CD4-positive, CD25-positive, alpha-beta regulatory T cell (primary cell): Measurements from ENCODE around the gene KCNQ5. TPM values are rescaled to one million over a fixed set of nuclear protein-coding genes. Genes with fewer than 3 reads are reported as not detected.

Experiments
- ATAC-seq, 2 donors: fragments of 150-1000 bp; cut with Tn5 transposase; one replicate each; pipeline ENCODE4 v1.10.0; 2021; ENCODE audit warnings: low read depth in 2 of 2, moderate number of reproducible peaks in 2 of 2, moderate library complexity in 1 of 2
- DNase-seq, 3 donors: peaks; one replicate each; pipeline versions ENCODE4 v3.0.0 to v3.0.0-alpha.2; 2012 to 2022; ENCODE audit warnings: mixed read lengths in 1 of 3
- H3K27ac ChIP-seq: one replicate; pipeline ENCODE4 v1.7.0; 2013; ENCODE audit warnings: mild to moderate bottlenecking, low read length; ENCODE audit not compliant: insufficient read depth, poor library complexity, severe bottlenecking
- H3K27me3 ChIP-seq: one replicate; pipeline ENCODE4 v1.7.0; 2013; ENCODE audit warnings: low read length; ENCODE audit not compliant: control insufficient read depth, insufficient read depth
- H3K36me3 ChIP-seq: one replicate; pipeline ENCODE4 v1.7.0; 2013; ENCODE audit warnings: mild to moderate bottlenecking, low read length, moderate library complexity; ENCODE audit not compliant: control insufficient read depth, insufficient read depth
- H3K4me1 ChIP-seq: 2 replicates; pipeline ENCODE4 v1.7.0; 2013; ENCODE audit warnings: mild to moderate bottlenecking, low read length; ENCODE audit not compliant: insufficient read depth, control insufficient read depth, poor library complexity, severe bottlenecking
- H3K4me3 ChIP-seq: one replicate; pipeline ENCODE4 v1.7.0; 2013; ENCODE audit warnings: low read depth, mild to moderate bottlenecking, low read length, moderate library complexity
- H3K9me3 ChIP-seq, 2 experiments: 1 replicate in 1 of 2; 2 replicates in 1 of 2; pipeline ENCODE4 v1.7.0; 2013; ENCODE audit warnings: low read length in 2 of 2, mild to moderate bottlenecking in 1 of 2, moderate library complexity in 1 of 2; ENCODE audit not compliant: control insufficient read depth in 2 of 2
- H3K27ac Mint-ChIP-seq, 3 donors: one replicate each; pipeline ENCODE4 v1.8.0; 2020 to 2022; ENCODE audit warnings: mild to moderate bottlenecking in 3 of 3, mixed read lengths in 3 of 3, moderate library complexity in 2 of 3
- H3K27me3 Mint-ChIP-seq: one replicate; pipeline ENCODE4 v1.8.0; 2022; ENCODE audit warnings: mild to moderate bottlenecking, mixed read lengths
- H3K36me3 Mint-ChIP-seq: one replicate; pipeline ENCODE4 v1.8.0; 2020; ENCODE audit warnings: mixed read lengths
- H3K4me1 Mint-ChIP-seq, 4 donors: one replicate each; pipeline ENCODE4 v1.8.0; 2020 to 2022; ENCODE audit warnings: mixed read lengths in 4 of 4, mild to moderate bottlenecking in 1 of 4
- H3K4me3 Mint-ChIP-seq, 4 donors: one replicate each; pipeline ENCODE4 v1.8.0; 2020 to 2022; ENCODE audit warnings: mild to moderate bottlenecking in 4 of 4, mixed read lengths in 4 of 4, moderate library complexity in 3 of 4
- H3K9me3 Mint-ChIP-seq, 7 donors: one replicate each; pipeline ENCODE4 v1.8.0; 2020 to 2022; ENCODE audit warnings: mixed read lengths in 7 of 7, mild to moderate bottlenecking in 3 of 7, moderate library complexity in 2 of 7
- polyA plus RNA-seq, 4 donors: library from polyadenylated mRNA; unstranded; fragments of 300-500 nt; fragmentation: Illumina TruSeq; gene quantifications; one replicate each; pipeline ENCODE4 v1.2.3, GENCODE V29; 2021
- total RNA-seq: library from RNA; stranded (reverse); gene quantifications from one replicate; pipeline ENCODE4 v1.2.3, GENCODE V29; 2022

Gene KCNQ5
- total and polyA plus RNA-seq, 5 donors from 2014 or later = 0.45 to 2.5 (median 1.8) TPM

- no peaks in the 10 kb centered on the region for H3K36me3 ChIP-seq
- H3K27ac Mint-ChIP-seq = no peak overlapping the region
Observed at GRCh38 chr6:72842140-72842539, 220.3 kb downstream of the KCNQ5 start.

GRCh38 chr6:72844614-72845013 is 222.8 kb downstream of the KCNQ5 start:
- Mint-ChIP-seq H3K4me1 (no peaks in the 10 kb centered on the region), H3K36me3 (no peaks in the 10 kb centered on the region), H3K27ac (no peak overlapping the region), H3K27me3 (no peaks in the 10 kb centered on the region), H3K4me3 (no peak overlapping the region), H3K9me3 (no peaks in the 10 kb centered on the region)
- Histone ChIP-seq H3K27me3 (no peaks in the 10 kb centered on the region), H3K36me3 (no peaks in the 10 kb centered on the region), H3K4me1 (no peaks in the 10 kb centered on the region), H3K9me3 (no peaks in the 10 kb centered on the region), H3K27ac (no peak overlapping the region), H3K4me3 (no peak overlapping the region)
- ATAC-seq = no peak
- DNase-seq = no peak

More at GRCh38 chr6:72842140-72842539, 220.3 kb downstream of the KCNQ5 start:
- Mint-ChIP-seq H3K4me1 (no peaks in the 10 kb centered on the region), H3K36me3 (no peaks in the 10 kb centered on the region), H3K9me3 (no peaks in the 10 kb centered on the region), H3K4me3 (no peak overlapping the region), H3K27me3 (no peaks in the 10 kb centered on the region)
- no peaks in the 10 kb centered on the region for H3K27me3 ChIP-seq
- DNase-seq (no peak), ATAC-seq (no peak)
- H3K27ac ChIP-seq = no peak overlapping the region
- H3K4me3 ChIP-seq = no peak overlapping the region
- H3K9me3 ChIP-seq = no peaks in the 10 kb centered on the region
- H3K4me1 ChIP-seq = no peaks in the 10 kb centered on the region

GRCh38 chr6:72849346-72849745 is 227.5 kb downstream of the KCNQ5 start:
- no peaks in the 10 kb centered on the region for H3K4me1 Mint-ChIP-seq
- Histone ChIP-seq H3K27me3 (no peaks in the 10 kb centered on the region), H3K9me3 (no peaks in the 10 kb centered on the region), H3K4me3 (no peak overlapping the region), H3K27ac (no peak overlapping the region), H3K36me3 (no peaks in the 10 kb centered on the region), H3K4me1 (no peaks in the 10 kb centered on the region)
- H3K27me3 Mint-ChIP-seq = no peaks in the 10 kb centered on the region
- no peaks in the 10 kb centered on the region for H3K9me3 Mint-ChIP-seq
- ATAC-seq = no peak
- no peaks in the 10 kb centered on the region for H3K36me3 Mint-ChIP-seq
- H3K4me3 Mint-ChIP-seq = no peak overlapping the region
- DNase-seq = no peak
- H3K27ac Mint-ChIP-seq = no peak overlapping the region

- Mint-ChIP-seq H3K27ac (no peak overlapping the region), H3K4me1 (no peaks in the 10 kb centered on the region)
Observed at GRCh38 chr6:72850040-72850439, 228.2 kb downstream of the KCNQ5 start.

GRCh38 chr6:72850469-72850868 is 228.6 kb downstream of the KCNQ5 start:
- H3K27ac Mint-ChIP-seq = no peak overlapping the region
- ATAC-seq = no peak
- no peak overlapping the region for H3K4me3 Mint-ChIP-seq
- H3K9me3 ChIP-seq = no peaks in the 10 kb centered on the region
- no peaks in the 10 kb centered on the region for H3K27me3 Mint-ChIP-seq
- DNase-seq = no peak
- H3K4me3 ChIP-seq = no peak overlapping the region
- H3K27me3 ChIP-seq = no peaks in the 10 kb centered on the region
- H3K36me3 ChIP-seq = no peaks in the 10 kb centered on the region
- no peaks in the 10 kb centered on the region for H3K36me3 Mint-ChIP-seq
- H3K4me1 ChIP-seq = no peaks in the 10 kb centered on the region
- no peaks in the 10 kb centered on the region for H3K4me1 Mint-ChIP-seq
- no peak overlapping the region for H3K27ac ChIP-seq
- H3K9me3 Mint-ChIP-seq = no peaks in the 10 kb centered on the region

More at GRCh38 chr6:72850040-72850439, 228.2 kb downstream of the KCNQ5 start:
- no peak overlapping the region for H3K27ac ChIP-seq
- no peak for DNase-seq
- no peaks in the 10 kb centered on the region for H3K4me1 ChIP-seq
- H3K9me3 ChIP-seq = no peaks in the 10 kb centered on the region
- Mint-ChIP-seq H3K36me3 (no peaks in the 10 kb centered on the region), H3K4me3 (no peak overlapping the region), H3K27me3 (no peaks in the 10 kb centered on the region), H3K9me3 (no peaks in the 10 kb centered on the region)
- no peak overlapping the region for H3K4me3 ChIP-seq
- H3K27me3 ChIP-seq = no peaks in the 10 kb centered on the region
- no peaks in the 10 kb centered on the region for H3K36me3 ChIP-seq
- ATAC-seq = no peak

- H3K4me1 Mint-ChIP-seq = no peaks in the 10 kb centered on the region
- no peaks in the 10 kb centered on the region for H3K4me1 ChIP-seq
- H3K9me3 Mint-ChIP-seq = peaks cover 0 to 3% (median 0%) of the 10 kb centered on the region in 7 donors
- H3K36me3 Mint-ChIP-seq = no peaks in the 10 kb centered on the region
- ATAC-seq (no peak), DNase-seq (no peak)
- H3K4me3 ChIP-seq = no peak overlapping the region
- H3K27ac Mint-ChIP-seq = no peak overlapping the region
- H3K4me3 Mint-ChIP-seq = no peak overlapping the region
- H3K36me3 ChIP-seq = no peaks in the 10 kb centered on the region
- no peaks in the 10 kb centered on the region for H3K9me3 ChIP-seq
- H3K27me3 ChIP-seq = no peaks in the 10 kb centered on the region
- no peaks in the 10 kb centered on the region for H3K27me3 Mint-ChIP-seq
- H3K27ac ChIP-seq = no peak overlapping the region
Observed at GRCh38 chr6:72855471-72855870, 233.6 kb downstream of the KCNQ5 start.

GRCh38 chr6:72856801-72857200 is 234.9 kb downstream of the KCNQ5 start:
- Histone ChIP-seq H3K4me1 (no peaks in the 10 kb centered on the region), H3K27me3 (no peaks in the 10 kb centered on the region), H3K27ac (no peak overlapping the region), H3K9me3 (no peaks in the 10 kb centered on the region), H3K36me3 (no peaks in the 10 kb centered on the region), H3K4me3 (no peak overlapping the region)
- H3K27ac Mint-ChIP-seq = no peak overlapping the region
- no peak overlapping the region for H3K4me3 Mint-ChIP-seq
- H3K4me1 Mint-ChIP-seq = peaks cover 0 to 1% (median under 1%) of the 10 kb centered on the region in 4 donors
- H3K9me3 Mint-ChIP-seq = peaks cover 0 to 3% (median 0%) of the 10 kb centered on the region in 7 donors
- DNase-seq = no peak
- H3K36me3 Mint-ChIP-seq = no peaks in the 10 kb centered on the region
- ATAC-seq = no peak
- no peaks in the 10 kb centered on the region for H3K27me3 Mint-ChIP-seq

GRCh38 chr6:72857791-72858585 is 236.1 kb downstream of the KCNQ5 start:
- Histone ChIP-seq H3K4me1 (no peaks in the 10 kb centered on the region), H3K36me3 (no peaks in the 10 kb centered on the region), H3K4me3 (no peak overlapping the region), H3K27ac (no peak overlapping the region), H3K9me3 (no peaks in the 10 kb centered on the region), H3K27me3 (no peaks in the 10 kb centered on the region)
- ATAC-seq (no peak), DNase-seq (no peak)
- H3K36me3 Mint-ChIP-seq = no peaks in the 10 kb centered on the region
- H3K4me3 Mint-ChIP-seq = no peak overlapping the region
- H3K9me3 Mint-ChIP-seq = peaks cover 0 to 3% (median 0%) of the 10 kb centered on the region in 7 donors
- no peaks in the 10 kb centered on the region for H3K27me3 Mint-ChIP-seq
- peaks cover 0 to 4% (median 1%) of the 10 kb centered on the region in 4 donors for H3K4me1 Mint-ChIP-seq
- H3K27ac Mint-ChIP-seq = no peak overlapping the region
